SK-N-SH (cell line): ENCODE results near the gene MAPK6. TPM values are rescaled to one million over a fixed set of nuclear protein-coding genes. Genes with fewer than 3 reads are reported as not detected.
"Not testable (repeated sequence)": the region's sequence is repeated elsewhere in the genome, so short reads cannot be mapped to it uniquely, and the experiment has no call there.

Experiments used
- CTCF ChIA-PET: fragments of 300-600, 350-600 bp; formaldehyde crosslinking; extraction: SDS; loops from one replicate; lab custom pipeline; 2021; lab: Yijun Ruan, JAX
- POLR2A ChIA-PET: fragments of 350-600 bp; sonication (Branson Sonifier 250); formaldehyde crosslinking; extraction: SDS; loops from one replicate; lab custom pipeline; 2020; ENCODE audit warnings: antibody characterized with exemption, inconsistent platforms; lab: Yijun Ruan, JAX
- DNase-seq: peaks from one replicate; pipeline ENCODE4 v3.0.0; 2012
- H2AFZ ChIP-seq: fragments of 200-600 bp; sonication (generic); 2 replicates; pipeline ENCODE4 v1.8.1; 2016; ENCODE audit warnings: antibody characterized with exemption, mild to moderate bottlenecking, low read depth
- H3F3A ChIP-seq: fragments of 200-600 bp; sonication (generic); replicated peaks from 2 replicates; pipeline ENCODE3; 2016; ENCODE audit warnings: antibody characterized with exemption, mild to moderate bottlenecking; ENCODE audit not compliant: insufficient read depth
- H3K27ac ChIP-seq, 2 experiments: fragments of 200-500 bp in 1 of 2; fragments of 200-600 bp in 1 of 2; sonication (Bioruptor generic) in 1 of 2; sonication (generic), shearing (Covaris generic) in 1 of 2; 2 replicates each; pipeline versions ENCODE4 v1.5.1 to v1.6.1; 2014 to 2016; ENCODE audit warnings: low read depth in 2 of 2, inconsistent platforms in 1 of 2, low read length in 1 of 2, mild to moderate bottlenecking in 1 of 2, mixed read lengths in 1 of 2
- H3K27me3 ChIP-seq: fragments of 200-600 bp; sonication (generic), shearing (Covaris generic); 2 replicates; pipeline ENCODE4 v1.6.1; 2016; ENCODE audit warnings: mixed run types; ENCODE audit not compliant: insufficient read depth
- H3K36me3 ChIP-seq, 2 experiments: fragments of 200-500 bp in 1 of 2; fragments of 200-600 bp in 1 of 2; sonication (Bioruptor generic) in 1 of 2; sonication (generic) in 1 of 2; replicated peaks in 1 of 2; 2 replicates each; pipeline versions ENCODE3 to v1.5.1; 2014 to 2016; ENCODE audit warnings: low read length in 1 of 2, mild to moderate bottlenecking in 1 of 2; ENCODE audit not compliant: insufficient read depth in 2 of 2, control insufficient read depth in 1 of 2
- H3K4me1 ChIP-seq, 2 experiments: fragments of 200-500 bp in 1 of 2; fragments of 200-600 bp in 1 of 2; sonication (Bioruptor generic) in 1 of 2; sonication (generic), shearing (Covaris generic) in 1 of 2; 2 replicates each; pipeline versions ENCODE4 v1.5.1 to v1.6.1; 2014 to 2016; ENCODE audit warnings: low read depth in 1 of 2, low read length in 1 of 2, mixed run types in 1 of 2; ENCODE audit not compliant: insufficient read depth in 2 of 2, control insufficient read depth in 1 of 2
- H3K4me2 ChIP-seq: fragments of 200-600 bp; sonication (generic), shearing (Covaris generic); 2 replicates; pipeline ENCODE4 v1.6.1; 2017; ENCODE audit warnings: mixed run types
- H3K4me3 ChIP-seq, 2 experiments: fragments of 200-500 bp in 1 of 2; fragments of 200-600 bp in 1 of 2; sonication (Bioruptor generic) in 1 of 2; sonication (generic), shearing (Covaris generic) in 1 of 2; 2 replicates each; pipeline versions ENCODE4 v1.5.1 to v1.8.1; 2014 to 2016; ENCODE audit warnings: low read depth in 2 of 2, inconsistent platforms in 1 of 2, low read length in 1 of 2, mild to moderate bottlenecking in 1 of 2, mixed read lengths in 1 of 2, moderate library complexity in 1 of 2
- H3K79me2 ChIP-seq: fragments of 200-600 bp; sonication (generic); 2 replicates; pipeline ENCODE4 v1.8.1; 2017; ENCODE audit warnings: mild to moderate bottlenecking; ENCODE audit not compliant: insufficient read depth
- H3K9ac ChIP-seq: fragments of 200-600 bp; sonication (generic); 2 replicates; pipeline ENCODE4 v1.6.1; 2017; ENCODE audit warnings: mixed run types
- H3K9me2 ChIP-seq: fragments of 200-600 bp; sonication (generic); 2 replicates; pipeline ENCODE4 v1.6.1; 2017; ENCODE audit warnings: mixed run types
- H3K9me3 ChIP-seq: fragments of 200-600 bp; sonication (generic); 2 replicates; pipeline ENCODE4 v1.6.1; 2017; ENCODE audit warnings: mixed run types, mild to moderate bottlenecking, moderate library complexity
- H4K20me1 ChIP-seq: fragments of 200-600 bp; sonication (generic); 2 replicates; pipeline ENCODE4 v1.6.1; 2017; ENCODE audit warnings: mild to moderate bottlenecking, mixed run types; ENCODE audit not compliant: insufficient read depth
- CTCF ChIP-seq: fragments of 200-600 bp; sonication (generic); IDR thresholded peaks from 2 replicates; pipeline ENCODE4 v1.6.1; 2017; ENCODE audit warnings: antibody characterized with exemption, mild to moderate bottlenecking, moderate library complexity
- FOSL2 ChIP-seq: IDR thresholded peaks from 2 replicates; pipeline ENCODE4 v1.4.0; 2012; ENCODE audit warnings: low read depth, mild to moderate bottlenecking, moderate library complexity, borderline replicate concordance
- JUND ChIP-seq: IDR thresholded peaks from 2 replicates; pipeline ENCODE4 v1.4.0; 2012
- RAD21 ChIP-seq: IDR thresholded peaks from 2 replicates; pipeline ENCODE4 v1.6.1; 2012; ENCODE audit warnings: mild to moderate bottlenecking, low read length
- WGBS: methylation state at CpG from one replicate; pipeline ENCODE4 v1.1.6; 2017; ENCODE audit warnings: low lambda C conversion rate; 5-methylcytosine and 5-hydroxymethylcytosine counted together
- polyA plus RNA-seq, 3 experiments: library from polyadenylated mRNA; depleted of rRNA; stranded (reverse); fragments of >200 nt; gene quantifications; 2 replicates each; pipeline ENCODE4 v1.2.3, GENCODE V29; 2012

Gene MAPK6
- polyA plus RNA-seq, 1 of the 3 experiments (the other 2 are of a cell fraction): 16.9 TPM

- Histone ChIP-seq H3K36me3 (peaks cover 7 to 63% of the 10 kb centered on the region in 2 experiments), H4K20me1 (peaks cover 57% of the 10 kb centered on the region), H3F3A (peaks cover 20% of the 10 kb centered on the region), H3K79me2 (peaks cover 95% of the 10 kb centered on the region)
- H3K4me2 ChIP-seq, H3K27me3 ChIP-seq, POLR2A ChIA-PET, H3K9ac ChIP-seq, H3K9me2 ChIP-seq, H3K9me3 ChIP-seq, H3K27ac ChIP-seq, H3K4me3 ChIP-seq, DNase-seq, H3K4me1 ChIP-seq, H2AFZ ChIP-seq: not testable (repeated sequence)
- CTCF ChIA-PET: interaction anchor here (0.8 kb wide), 1 partner anchor 152 kb away, joined by 7 read pairs; no protein-coding TSS in a partner anchor
- TF ChIP-seq CTCF: peak; percentile 20; the same call in 1 of the 2 replicates
- 93% methylated on average over 8 of the region's 8 CpGs for WGBS
Measured at GRCh38 chr15:52045795-52046298, 26.8 kb downstream of the MAPK6 start.

GRCh38 chr15:52046552-52046951 is 27.5 kb downstream of the MAPK6 start:
- H3K4me1 ChIP-seq, H3K9me3 ChIP-seq, POLR2A ChIA-PET, CTCF ChIA-PET, H3K4me2 ChIP-seq, H3K4me3 ChIP-seq, H3K27ac ChIP-seq, H3K27me3 ChIP-seq, H3K9me2 ChIP-seq, H2AFZ ChIP-seq, H3K9ac ChIP-seq, DNase-seq: not testable (repeated sequence)
- WGBS: 98% methylated on average over 5 of the region's 5 CpGs
- Histone ChIP-seq H4K20me1 (peaks cover 50% of the 10 kb centered on the region), H3F3A (peaks cover 20% of the 10 kb centered on the region), H3K79me2 (peaks cover 95% of the 10 kb centered on the region), H3K36me3 (peaks cover 7 to 66% of the 10 kb centered on the region in 2 experiments)

GRCh38 chr15:52050416-52050815 is 31.4 kb downstream of the MAPK6 start:
- ChIA-PET POLR2A (no interaction called here), CTCF (interaction anchor here (1.0 kb wide), 1 partner anchor 162 kb away, joined by 3 read pairs; no protein-coding TSS in a partner anchor)
- H3K4me1 ChIP-seq: peaks cover 0 to 9% of the 10 kb centered on the region in 2 experiments; a peak in 2 of 4 replicates
- no peaks in the 10 kb centered on the region for H3K9me2 ChIP-seq
- peaks cover 18% of the 10 kb centered on the region for H4K20me1 ChIP-seq
- peak overlapping the region in 1 of 2 experiments; percentile 32; a peak in 2 of 4 replicates for H3K27ac ChIP-seq
- H3K9ac ChIP-seq: no peak overlapping the region
- no peaks in the 10 kb centered on the region for H3K27me3 ChIP-seq
- TF ChIP-seq FOSL2: peak; percentile 37; the same call in 1 of the 2 replicates
- TF ChIP-seq RAD21: no peak
- TF ChIP-seq JUND: peak; percentile 44
- no peak overlapping the region for H2AFZ ChIP-seq
- H3F3A ChIP-seq: peaks cover 12% of the 10 kb centered on the region
- no peak overlapping the region for H3K4me2 ChIP-seq
- 97% methylated on average over 1 of the region's 1 CpG for WGBS
- no peaks in the 10 kb centered on the region for H3K9me3 ChIP-seq
- H3K79me2 ChIP-seq: peaks cover 92% of the 10 kb centered on the region
- peaks cover 15 to 84% of the 10 kb centered on the region in 2 experiments for H3K36me3 ChIP-seq
- DNase-seq: no peak
- H3K4me3 ChIP-seq: no peak overlapping the region
